GM19438 (cell line): ENCODE measurements around the gene PDCD2L.
"Not testable (repeated sequence)": the region's sequence is repeated elsewhere in the genome, so short reads cannot be mapped to it uniquely, and the experiment has no call there.

Experiments used
- ATAC-seq: cut with Tn5 transposase; IDR thresholded peaks from one replicate; pipeline ENCODE4 v1.9.1; 2021; ENCODE audit warnings: low read depth; ENCODE audit not compliant: unreplicated experiment

The PDCD2L gene

GRCh38 chr19:34370983-34371382, 33.2 kb upstream of the PDCD2L start:
- no peak for ATAC-seq

GRCh38 chr19:34373601-34374288, 30.5 kb upstream of the PDCD2L start:
- no peak for ATAC-seq

- ATAC-seq = no peak
Measured at GRCh38 chr19:34375598-34375997, 28.6 kb upstream of the PDCD2L start.

- no peak for ATAC-seq
Measured at GRCh38 chr19:34380639-34381241, 23.5 kb upstream of the PDCD2L start.

- ATAC-seq = no peak
Measured at GRCh38 chr19:34381399-34382251, 22.6 kb upstream of the PDCD2L start.

GRCh38 chr19:34382471-34382870, 21.7 kb upstream of the PDCD2L start:
- no peak for ATAC-seq

- ATAC-seq = no peak
Measured at GRCh38 chr19:34383599-34383998, 20.6 kb upstream of the PDCD2L start.

GRCh38 chr19:34386645-34387445, 17.4 kb upstream of the PDCD2L start:
- no peak for ATAC-seq

- ATAC-seq = no peak
Measured at GRCh38 chr19:34387446-34387810, 16.8 kb upstream of the PDCD2L start.

GRCh38 chr19:34388745-34389144, 15.5 kb upstream of the PDCD2L start:
- ATAC-seq = not testable (repeated sequence)

GRCh38 chr19:34391813-34392212, 12.4 kb upstream of the PDCD2L start:
- no peak for ATAC-seq

GRCh38 chr19:34393031-34393430, 11.2 kb upstream of the PDCD2L start:
- ATAC-seq = no peak

GRCh38 chr19:34393629-34394028, 10.6 kb upstream of the PDCD2L start:
- no peak for ATAC-seq

- no peak for ATAC-seq
Measured at GRCh38 chr19:34397853-34398252, 6.3 kb upstream of the PDCD2L start.

GRCh38 chr19:34399886-34400285, 4.3 kb upstream of the PDCD2L start:
- no peak for ATAC-seq

- not testable (repeated sequence) for ATAC-seq
Measured at GRCh38 chr19:34400844-34401243, 3.4 kb upstream of the PDCD2L start.

GRCh38 chr19:34402074-34402600, 2.1 kb upstream of the PDCD2L start:
- no peak for ATAC-seq

- no peak for ATAC-seq
Measured at GRCh38 chr19:34403784-34404108, 453 bp upstream of the PDCD2L start.

GRCh38 chr19:34405892-34406660, 1.9 kb downstream of the PDCD2L start:
- ATAC-seq = no peak

GRCh38 chr19:34408411-34408810, 4.2 kb downstream of the PDCD2L start:
- no peak for ATAC-seq
